ENCODE data around the gene ZNF71. TPM values are rescaled to one million over a fixed set of nuclear protein-coding genes. Genes with fewer than 3 reads are reported as not detected.

ZNF71 gene
- 9.8 to 12.7 TPM (median 11.4 TPM) in 5 replicates for total RNA-seq (2022; extraction: Qiagen RNA extraction)

DNA sequence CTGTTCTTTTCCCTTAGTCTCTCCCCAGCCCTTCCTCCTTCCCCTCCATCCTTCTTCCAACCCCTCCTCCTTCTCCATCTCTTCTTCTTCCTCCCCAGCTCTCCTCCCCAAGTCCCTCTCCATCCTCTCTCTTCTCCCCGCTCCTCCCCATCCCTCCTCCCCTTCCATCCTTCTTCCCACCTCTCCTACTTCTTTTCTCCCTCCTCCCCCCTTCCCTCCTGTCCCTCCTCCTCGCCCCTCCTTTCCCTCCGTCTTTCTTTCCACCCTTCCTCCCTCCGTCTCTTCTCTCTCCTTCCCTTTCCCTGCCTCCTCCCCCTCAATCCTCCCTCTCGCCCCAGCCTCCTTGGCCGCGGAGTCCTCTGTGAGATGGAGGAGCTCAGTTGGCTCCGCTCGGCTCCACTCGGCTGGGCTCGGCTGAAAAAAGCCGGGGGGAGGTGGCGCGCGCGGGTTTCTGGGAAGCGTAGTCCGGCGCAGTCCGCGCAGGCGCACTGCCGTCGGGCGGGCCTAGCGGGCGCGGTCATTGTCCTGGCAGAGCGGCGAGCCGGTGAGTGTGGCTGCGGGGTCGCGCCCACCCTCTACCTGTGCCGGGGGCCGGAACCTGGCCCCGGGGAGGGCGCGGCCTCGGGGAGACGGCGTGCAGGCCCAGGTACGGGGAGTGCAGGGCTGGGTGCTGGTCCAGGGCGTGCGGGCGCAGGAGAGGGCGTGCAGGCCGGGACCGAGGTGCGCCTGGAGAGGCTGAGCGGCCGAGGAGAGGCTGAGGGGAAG, at the start of gene ZNF71:
ZNF71 (plus strand) TSS at position 520 of the 765 bp plus-strand sequence. CDS start 6,257 bp downstream, outside the sequence.

DNA sequence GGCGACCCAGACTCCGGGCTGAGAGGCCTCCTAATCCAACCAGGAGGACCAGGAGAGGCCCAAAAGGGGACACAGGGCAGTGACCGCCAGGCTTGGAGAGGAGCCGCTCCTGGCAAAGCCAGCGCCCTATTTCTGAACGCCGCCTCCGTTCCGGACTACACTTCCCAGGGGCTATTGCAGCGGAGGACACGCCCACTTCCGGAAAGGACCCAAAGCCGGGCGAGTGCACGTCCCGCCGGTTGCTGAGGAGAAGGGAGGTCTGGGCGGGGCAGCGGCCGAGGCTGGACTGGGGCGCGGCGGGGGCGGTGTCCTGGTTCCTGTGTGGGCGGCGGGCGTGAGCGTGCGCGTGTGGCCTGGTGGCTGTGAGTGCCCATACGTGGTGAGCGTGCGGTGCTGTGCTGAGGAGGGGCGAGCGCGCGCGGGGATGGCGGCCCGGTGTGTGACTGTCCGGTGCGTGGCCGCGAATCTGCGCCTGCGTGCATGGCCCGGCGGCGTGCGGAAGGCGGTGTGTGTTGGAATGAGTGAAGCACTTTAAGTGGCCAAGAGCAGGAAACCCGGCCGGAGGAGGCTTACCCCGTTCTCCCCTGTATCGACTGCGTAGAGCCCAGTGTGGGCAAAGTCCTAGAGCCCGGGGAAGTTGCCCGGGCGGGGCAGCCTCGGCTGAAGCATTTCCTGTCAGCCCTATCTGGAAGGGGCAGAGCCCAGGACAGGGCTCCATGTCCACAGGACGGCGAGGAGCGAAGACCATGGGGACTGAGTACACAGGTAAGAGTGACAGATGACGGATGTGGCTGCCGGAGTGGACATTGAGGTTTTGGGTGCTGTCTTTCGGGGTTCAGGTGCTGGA, 27.6 kb upstream of the ZNF71 start, which contains the start of gene ZNF470:
ZNF470 (plus strand) TSS at position 195 of the 847 bp plus-strand sequence. CDS start 2,844 bp downstream, outside the sequence.

DNA sequence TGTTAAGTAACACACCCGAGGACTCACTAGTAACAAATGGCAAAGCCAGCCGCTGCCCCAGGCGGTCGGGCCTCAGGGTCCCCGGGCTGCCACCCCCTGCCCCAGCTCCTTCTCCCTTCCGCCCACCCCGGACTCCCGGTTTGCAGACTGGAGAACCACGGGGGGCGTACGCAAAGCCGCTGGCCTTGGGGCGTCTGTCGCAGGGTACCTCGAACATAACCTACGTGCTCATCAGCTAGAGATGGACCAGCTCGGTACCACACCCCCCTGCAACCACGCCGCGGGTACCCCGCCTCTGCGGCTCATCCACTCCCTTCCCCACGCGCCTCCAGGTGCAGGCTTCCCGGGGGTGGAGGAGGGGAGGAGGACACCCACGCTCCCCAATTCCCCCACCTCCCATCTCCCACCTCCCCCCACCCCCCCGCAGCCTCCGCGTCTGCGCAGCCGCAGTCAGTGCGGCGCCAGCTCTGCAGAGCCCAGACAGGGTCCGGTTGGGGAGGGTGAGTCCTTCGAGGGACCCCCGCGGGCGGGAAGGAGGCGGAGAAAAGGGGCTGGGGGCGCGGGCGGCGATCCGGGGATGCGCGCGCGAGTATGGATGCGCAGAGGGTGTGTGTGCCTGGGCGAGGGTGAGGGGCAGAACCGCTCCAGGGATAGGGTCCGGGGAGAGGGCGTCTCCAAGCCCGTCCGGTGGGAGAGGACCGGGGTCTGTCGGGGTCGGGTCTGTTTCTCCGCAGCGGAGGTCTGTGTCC, 47.8 kb downstream of the ZNF71 start, which contains the start of gene SMIM17:
SMIM17 (plus strand) TSS at position 449 of the 749 bp plus-strand sequence. CDS start 2,509 bp downstream, outside the sequence.

DNA sequence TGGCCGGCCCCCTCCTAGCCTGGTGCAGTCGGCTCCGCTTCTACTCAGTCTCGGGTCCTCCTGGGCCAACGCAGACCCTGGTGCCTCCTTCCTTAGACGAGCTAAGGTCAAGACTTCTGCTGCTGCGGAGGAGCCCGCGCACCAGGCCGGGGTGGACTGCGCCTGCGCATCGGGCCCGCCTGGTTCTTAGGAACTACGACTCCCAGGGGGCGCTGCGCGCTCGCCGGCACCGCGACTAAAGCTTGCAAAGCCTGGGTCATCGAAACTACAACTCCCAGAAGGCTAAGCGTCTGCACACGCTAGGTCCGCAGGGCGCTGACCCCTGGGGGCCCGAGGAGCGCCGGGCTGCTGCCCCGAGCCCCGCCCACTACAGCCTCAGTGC, 76.5 kb downstream of the ZNF71 start, which contains the start of gene ZNF835:
ZNF835 (minus strand) TSS at position 145 of the 382 bp plus-strand sequence. CDS start 6,559 bp downstream, outside the sequence.

Other genes with a start within 250 kb of the ZNF71 start
- 0.78 to 1.4 TPM (median 0.84 TPM) in 5 replicates for gene ZNF582, start 201.8 kb upstream of the ZNF71 start, total RNA-seq (2022; extraction: Qiagen RNA extraction)
- gene ZNF583, start 191.0 kb upstream of the ZNF71 start, total RNA-seq (2022; extraction: Qiagen RNA extraction), result 1.4 to 2.3 TPM (median 1.9 TPM) in 5 replicates
- gene ZNF667, start 118.0 kb upstream of the ZNF71 start, total RNA-seq (2022; extraction: Qiagen RNA extraction), result not detected in 5 replicates
- 0.02 to 0.06 TPM (median 0.04 TPM) in 3 of 5 replicates, not detected in the others for gene ZNF471, start 87.4 kb upstream of the ZNF71 start, total RNA-seq (2022; extraction: Qiagen RNA extraction)
- gene ZFP28, start 56.4 kb upstream of the ZNF71 start, total RNA-seq (2022; extraction: Qiagen RNA extraction), result 2.9 to 4.1 TPM (median 3.7 TPM) in 5 replicates
- gene ZNF470, start 27.8 kb upstream of the ZNF71 start, total RNA-seq (2022; extraction: Qiagen RNA extraction), result 1.6 to 2.4 TPM (median 1.7 TPM) in 5 replicates
- gene SMIM17, start 47.9 kb downstream of the ZNF71 start, total RNA-seq (2022; extraction: Qiagen RNA extraction), result 0.16 to 0.19 TPM in 2 of 5 replicates, not detected in the others
- not detected in 5 replicates for gene ZNF835, start 76.5 kb downstream of the ZNF71 start, total RNA-seq (2022; extraction: Qiagen RNA extraction)
- gene PEG3, start 245.4 kb downstream of the ZNF71 start, total RNA-seq (2022; extraction: Qiagen RNA extraction), result not detected in 5 replicates
- gene ZIM2, start 245.4 kb downstream of the ZNF71 start, total RNA-seq (2022; extraction: Qiagen RNA extraction), result not detected in 5 replicates

Data from A549 treated with CORT108297 at 1 μM for 4 hours (cell line).